Endothelial cell of umbilical vein (primary cell): ENCODE data around the gene LRP2. TPM values are rescaled to one million over a fixed set of nuclear protein-coding genes. Genes with fewer than 3 reads are reported as not detected.

Experiments used
- BruUV-seq: library from RNA; stranded (reverse); fragments of 400-500 nt; replicated peaks from 2 replicates; lab custom pipeline; 2021; lab: Mats Ljungman, UMichigan
- CTCF ChIA-PET: fragments of 300-600, 350-600 bp; sonication (Branson Sonifier 250); formaldehyde crosslinking; loops from one replicate; lab custom pipeline; 2021; ENCODE audit warnings: antibody characterized with exemption, inconsistent platforms; lab: Charles Lee
- POLR2A ChIA-PET: fragments of 300-600, 350-600 bp; sonication (Branson Sonifier 250); formaldehyde crosslinking; loops from one replicate; lab custom pipeline; 2021; ENCODE audit warnings: antibody characterized with exemption, inconsistent platforms; lab: Charles Lee
- DNase-seq: peaks from one replicate; pipeline ENCODE4 v3.0.0-alpha.2; 2011; ENCODE audit warnings: low read depth, low spot score
- FAIRE-seq: peaks from 2 replicates; lab custom pipeline; 2011; peaks lifted over from hg19 to GRCh38; lab: Jason Lieb, UNC
- H2AFZ ChIP-seq: 2 replicates; pipeline ENCODE4 v1.6.0; 2012; ENCODE audit warnings: low read depth, low read length, control low read depth, inconsistent platforms
- H3K27ac ChIP-seq: 2 replicates; pipeline ENCODE4 v1.5.1; 2011; ENCODE audit warnings: low read depth, mild to moderate bottlenecking, control low read depth, low read length, moderate library complexity; ENCODE audit not compliant: insufficient read depth
- H3K27me3 ChIP-seq, 2 experiments: 2 replicates each; pipeline versions ENCODE4 v1.6.0 to v1.6.1; 2011; ENCODE audit warnings: low read length in 2 of 2, mixed read lengths in 1 of 2; ENCODE audit not compliant: control insufficient read depth in 2 of 2, insufficient read depth in 2 of 2
- H3K36me3 ChIP-seq, 2 experiments: 2 replicates in 1 of 2; 3 replicates in 1 of 2; pipeline ENCODE4 v1.5.1; 2011; ENCODE audit warnings: low read length in 2 of 2, mild to moderate bottlenecking in 1 of 2, moderate library complexity in 1 of 2; ENCODE audit not compliant: control insufficient read depth in 2 of 2, insufficient read depth in 2 of 2; ENCODE audit errors: extremely low read depth in 1 of 2
- H3K4me1 ChIP-seq: 3 replicates; pipeline ENCODE4 v1.5.1; 2011; ENCODE audit warnings: mild to moderate bottlenecking, low read length; ENCODE audit not compliant: control insufficient read depth, insufficient read depth; ENCODE audit errors: extremely low read depth
- H3K4me2 ChIP-seq: 2 replicates; pipeline ENCODE4 v1.6.1; 2011; ENCODE audit warnings: low read length, control low read depth, mixed read lengths; ENCODE audit not compliant: insufficient read depth
- H3K4me3 ChIP-seq, 3 experiments: fragments of 200-600 bp in 1 of 3; sonication (generic), shearing (Covaris generic) in 1 of 3; replicated peaks in 1 of 3; 2 replicates each; pipeline ENCODE4 v1.5.1; 2011 to 2016; ENCODE audit warnings: control low read depth in 3 of 3, low read length in 3 of 3, mild to moderate bottlenecking in 2 of 3, inconsistent platforms in 1 of 3, low read depth in 1 of 3, moderate library complexity in 1 of 3; ENCODE audit not compliant: insufficient read depth in 1 of 3
- H3K79me2 ChIP-seq: 2 replicates; pipeline ENCODE4 v1.6.0; 2012; ENCODE audit warnings: low read length, inconsistent platforms; ENCODE audit not compliant: control insufficient read depth, insufficient read depth
- H3K9ac ChIP-seq: replicated peaks from 2 replicates; pipeline ENCODE3; 2011; ENCODE audit warnings: low read length, control low read depth; ENCODE audit not compliant: insufficient read depth; ENCODE audit errors: extremely low read depth
- H3K9me1 ChIP-seq: replicated peaks from 3 replicates; pipeline ENCODE4 v1.6.0; 2011; ENCODE audit warnings: mild to moderate bottlenecking, low read length; ENCODE audit not compliant: control insufficient read depth, insufficient read depth; ENCODE audit errors: extremely low read depth
- H3K9me3 ChIP-seq: replicated peaks from 2 replicates; pipeline ENCODE4 v1.5.1; 2012; ENCODE audit warnings: low read length, inconsistent platforms; ENCODE audit not compliant: control insufficient read depth, insufficient read depth
- H4K20me1 ChIP-seq: replicated peaks from 2 replicates; pipeline ENCODE3; 2011; ENCODE audit warnings: mild to moderate bottlenecking, low read length; ENCODE audit not compliant: control insufficient read depth, insufficient read depth; ENCODE audit errors: extremely low read depth
- EZH2 ChIP-seq: IDR thresholded peaks from 2 replicates; pipeline ENCODE4 v1.6.1; 2012; ENCODE audit warnings: borderline replicate concordance, low read depth, mild to moderate bottlenecking, moderate library complexity, low read length, inconsistent platforms; ENCODE audit not compliant: severe bottlenecking
- FOS ChIP-seq: IDR thresholded peaks from 2 replicates; pipeline ENCODE4 v1.6.1; 2011; ENCODE audit warnings: mild to moderate bottlenecking, low read length, moderate library complexity, borderline replicate concordance; ENCODE audit not compliant: insufficient read depth
- GATA2 ChIP-seq: IDR thresholded peaks from 2 replicates; pipeline ENCODE4 v1.7.0; 2011; ENCODE audit warnings: low read depth, mild to moderate bottlenecking, moderate library complexity, mixed read lengths, low read length; ENCODE audit not compliant: insufficient read length, insufficient read depth
- JUN ChIP-seq: IDR thresholded peaks from 2 replicates; pipeline ENCODE4 v1.6.1; 2011; ENCODE audit warnings: borderline replicate concordance, low read depth; ENCODE audit not compliant: insufficient read length, insufficient read depth
- POLR2A ChIP-seq: IDR thresholded peaks from 2 replicates; pipeline ENCODE4 v1.6.1; 2012; ENCODE audit warnings: low read depth, mild to moderate bottlenecking, control low read depth, low read length
- POLR2AphosphoS5 ChIP-seq: IDR thresholded peaks from 2 replicates; pipeline ENCODE4 v1.6.1; 2012; ENCODE audit warnings: low read depth, mild to moderate bottlenecking, control low read depth, low read length, moderate library complexity; ENCODE audit not compliant: insufficient read depth
- dilution Hi-C: fragments of 300-500 bp; cut with MboI; formaldehyde crosslinking; loops from one replicate; pipeline ENCODE4 v1.15.0; 2019; ENCODE audit warnings: low sequenced_read_pairs; ENCODE audit not compliant: extremely low pct_ligation_motif_present
- intact Hi-C: fragments of 100-400 bp; cut with micrococcal nuclease; formaldehyde crosslinking; loops from one replicate; pipeline ENCODE4 v1.10.0; 2022
- polyA plus RNA-seq, 4 experiments: library from polyadenylated mRNA; depleted of rRNA in 3 of 4; stranded (reverse) in 3 of 4; unstranded in 1 of 4; fragments of >200 nt; gene quantifications; 2 replicates each; pipeline versions ENCODE4 v1.2.1 to v1.2.3, GENCODE V29; 2011 to 2012; ENCODE audit warnings: missing spikeins in 1 of 4
- total RNA-seq: library from RNA; stranded (reverse); gene quantifications from 2 replicates; pipeline ENCODE4 v1.2.3, GENCODE V29; 2021
- TF ChIP-seq, protein P1 (sequence below), 2 donors: IDR thresholded peaks; 1 replicate in 1 of 2; 2 replicates in 1 of 2; pipeline ENCODE4 v1.5.1; 2011; ENCODE audit warnings: low read length in 2 of 2, mild to moderate bottlenecking in 2 of 2, moderate library complexity in 2 of 2, control low read depth in 1 of 2, inconsistent platforms in 1 of 2, low read depth in 1 of 2; ENCODE audit not compliant: insufficient read depth in 1 of 2; ENCODE audit errors: extremely low read depth in 1 of 2
- TF ChIP-seq, protein P2 (sequence below): IDR thresholded peaks from 2 replicates; pipeline ENCODE4 v1.6.1; 2011; ENCODE audit not compliant: insufficient read depth, insufficient read length

LRP2 gene
- total and polyA plus RNA-seq, 2 donors (not counting 3 experiments of a cell fraction or from before 2014, with no cell fraction given), result not detected

DNA sequence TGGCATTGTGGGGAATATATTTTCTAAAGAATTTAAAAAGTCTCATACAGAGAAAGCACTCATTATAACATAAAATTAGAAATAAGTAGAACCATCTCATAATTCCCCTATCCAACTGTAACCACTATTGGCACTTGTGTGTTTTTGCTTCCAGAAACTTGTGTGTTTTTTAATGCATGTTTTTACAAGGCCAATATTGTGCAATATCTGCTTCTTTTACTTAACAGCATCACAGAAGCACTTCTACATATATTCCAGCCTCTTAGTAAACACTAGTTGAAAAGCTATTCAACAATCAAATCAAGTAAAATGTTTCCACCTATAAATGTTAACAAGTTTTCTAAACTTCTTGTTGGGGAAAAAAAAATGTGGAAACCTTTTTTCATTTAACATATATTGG lies 132.7 kb downstream of the LRP2 start:
- POLR2A ChIA-PET, result no interaction called here
- dilution Hi-C loops (no loop called here), intact Hi-C loops (no loop called here)
- DNase-seq (no peak), FAIRE-seq (no peak)
- no TSS peak for BruUV-seq
- Histone ChIP-seq H3K4me3 (no peak overlapping the region), H3K36me3 (no peaks in the 10 kb centered on the region), H3K9me1 (no peaks in the 10 kb centered on the region), H3K9me3 (no peaks in the 10 kb centered on the region), H4K20me1 (no peaks in the 10 kb centered on the region), H3K27me3 (peaks cover 2% of the 10 kb centered on the region in 2 experiments), H3K4me2 (no peak overlapping the region), H3K27ac (no peak overlapping the region), H3K9ac (no peak overlapping the region), H3K79me2 (no peaks in the 10 kb centered on the region), H3K4me1 (no peaks in the 10 kb centered on the region), H2AFZ (no peak overlapping the region)
- CTCF ChIA-PET, result no interaction called here
- TF ChIP-seq, protein P1, sequence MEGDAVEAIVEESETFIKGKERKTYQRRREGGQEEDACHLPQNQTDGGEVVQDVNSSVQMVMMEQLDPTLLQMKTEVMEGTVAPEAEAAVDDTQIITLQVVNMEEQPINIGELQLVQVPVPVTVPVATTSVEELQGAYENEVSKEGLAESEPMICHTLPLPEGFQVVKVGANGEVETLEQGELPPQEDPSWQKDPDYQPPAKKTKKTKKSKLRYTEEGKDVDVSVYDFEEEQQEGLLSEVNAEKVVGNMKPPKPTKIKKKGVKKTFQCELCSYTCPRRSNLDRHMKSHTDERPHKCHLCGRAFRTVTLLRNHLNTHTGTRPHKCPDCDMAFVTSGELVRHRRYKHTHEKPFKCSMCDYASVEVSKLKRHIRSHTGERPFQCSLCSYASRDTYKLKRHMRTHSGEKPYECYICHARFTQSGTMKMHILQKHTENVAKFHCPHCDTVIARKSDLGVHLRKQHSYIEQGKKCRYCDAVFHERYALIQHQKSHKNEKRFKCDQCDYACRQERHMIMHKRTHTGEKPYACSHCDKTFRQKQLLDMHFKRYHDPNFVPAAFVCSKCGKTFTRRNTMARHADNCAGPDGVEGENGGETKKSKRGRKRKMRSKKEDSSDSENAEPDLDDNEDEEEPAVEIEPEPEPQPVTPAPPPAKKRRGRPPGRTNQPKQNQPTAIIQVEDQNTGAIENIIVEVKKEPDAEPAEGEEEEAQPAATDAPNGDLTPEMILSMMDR (IDR thresholded peaks at IDR 0.05; ENCODE audit: extremely low read depth in 1 of 2, insufficient read depth in 1 of 2, low read depth in 1 of 2, low read length in 2 of 2), result no peak

DNA sequence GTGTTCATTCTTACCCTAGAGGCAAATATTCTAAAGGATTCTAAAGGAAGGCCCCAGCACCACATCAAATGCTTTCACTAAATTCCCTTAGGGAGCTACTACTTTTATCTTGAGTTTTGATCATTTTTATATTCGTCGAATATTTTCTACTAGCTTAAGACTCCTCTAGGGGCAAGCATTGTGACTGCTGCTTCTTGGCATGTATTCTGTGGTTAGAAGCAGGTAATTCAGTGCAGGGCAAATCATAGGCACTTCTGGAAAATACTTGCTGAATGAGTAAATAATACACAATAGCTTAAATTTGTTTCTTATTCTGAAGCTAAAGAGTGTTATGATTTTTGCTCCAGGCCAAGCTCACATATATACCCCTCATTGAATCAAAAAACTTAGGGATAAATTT lies 136.4 kb downstream of the LRP2 start:
- FAIRE-seq (no peak), DNase-seq (no peak)
- no TSS peak for BruUV-seq
- Histone ChIP-seq H3K9me1 (no peaks in the 10 kb centered on the region), H3K9ac (no peak overlapping the region), H3K4me1 (peaks cover 4% of the 10 kb centered on the region), H3K9me3 (no peaks in the 10 kb centered on the region), H2AFZ (no peak overlapping the region), H3K27me3 (peaks cover 0 to 2% of the 10 kb centered on the region in 2 experiments), H3K27ac (no peak overlapping the region), H4K20me1 (no peaks in the 10 kb centered on the region), H3K36me3 (no peaks in the 10 kb centered on the region), H3K4me2 (no peak overlapping the region), H3K79me2 (no peaks in the 10 kb centered on the region), H3K4me3 (no peak overlapping the region)
- dilution Hi-C loops, result no loop called here
- CTCF ChIA-PET, result interaction anchor here (1.2 kb wide), 1 partner anchor 9 kb away, joined by 4 read pairs; no protein-coding TSS in a partner anchor
- intact Hi-C loops, result no loop called here
- TF ChIP-seq GATA2, result no peak
- TF ChIP-seq EZH2, result no peak
- TF ChIP-seq POLR2AphosphoS5, result no peak
- no peak for TF ChIP-seq JUN
- TF ChIP-seq, protein P1 (IDR thresholded peaks at IDR 0.05; ENCODE audit: extremely low read depth in 1 of 2, insufficient read depth in 1 of 2, low read depth in 1 of 2, low read length in 2 of 2), result no peak
- TF ChIP-seq, protein P2, sequence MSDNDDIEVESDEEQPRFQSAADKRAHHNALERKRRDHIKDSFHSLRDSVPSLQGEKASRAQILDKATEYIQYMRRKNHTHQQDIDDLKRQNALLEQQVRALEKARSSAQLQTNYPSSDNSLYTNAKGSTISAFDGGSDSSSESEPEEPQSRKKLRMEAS, result no peak
- TF ChIP-seq FOS, result no peak
- TF ChIP-seq POLR2A, result no peak
- POLR2A ChIA-PET, result no interaction called here
